ENCODE results near the gene DDAH1.

DDAH1 gene

GRCh38 chr1:85275701-85276214, 189.2 kb downstream of the DDAH1 start:
- peak overlapping the region; percentile 86 for H3K4me3 ChIP-seq (ENCODE audit: extremely low read depth, insufficient read depth, low read length, poor library complexity, severe bottlenecking)
- H3K27ac ChIP-seq (ENCODE audit: low read depth, low read length, severe bottlenecking) = peak overlapping the region; percentile 95
- H3K4me1 ChIP-seq (ENCODE audit: control insufficient read depth, insufficient read depth, low read length, poor library complexity, severe bottlenecking) = peaks cover 4% of the 10 kb centered on the region
- H3K36me3 ChIP-seq (ENCODE audit: control insufficient read depth, insufficient read depth, low read length) = peaks cover 22% of the 10 kb centered on the region
- WGBS, 2 experiments (ENCODE audit: insufficient coverage in 2 of 2) = 0% methylated on average over 8 to 12 of the region's 13 CpGs
- H3K9me3 ChIP-seq (ENCODE audit: control insufficient read depth, low read length) = peaks cover 7% of the 10 kb centered on the region

- Histone ChIP-seq H3K4me3 (ENCODE audit: extremely low read depth, insufficient read depth, low read length, poor library complexity, severe bottlenecking) (peak overlapping the region; percentile 86), H3K9me3 (ENCODE audit: control insufficient read depth, low read length) (peaks cover 6% of the 10 kb centered on the region), H3K27ac (ENCODE audit: low read depth, low read length, severe bottlenecking) (no peak overlapping the region), H3K4me1 (ENCODE audit: control insufficient read depth, insufficient read depth, low read length, poor library complexity, severe bottlenecking) (peaks cover 4% of the 10 kb centered on the region), H3K36me3 (ENCODE audit: control insufficient read depth, insufficient read depth, low read length) (peaks cover 29% of the 10 kb centered on the region)
- no CpG with 5 or more reads among the region's 1 CpG for WGBS, 2 experiments (ENCODE audit: insufficient coverage in 2 of 2)
Observed at GRCh38 chr1:85274969-85275453, 189.9 kb downstream of the DDAH1 start.

GRCh38 chr1:85273397-85273796, 191.6 kb downstream of the DDAH1 start:
- Histone ChIP-seq H3K9me3 (ENCODE audit: control insufficient read depth, low read length) (no peaks in the 10 kb centered on the region), H3K4me1 (ENCODE audit: control insufficient read depth, insufficient read depth, low read length, poor library complexity, severe bottlenecking) (peaks cover 4% of the 10 kb centered on the region), H3K27ac (ENCODE audit: low read depth, low read length, severe bottlenecking) (no peak overlapping the region), H3K36me3 (ENCODE audit: control insufficient read depth, insufficient read depth, low read length) (peaks cover 43% of the 10 kb centered on the region), H3K4me3 (ENCODE audit: extremely low read depth, insufficient read depth, low read length, poor library complexity, severe bottlenecking) (no peak overlapping the region)

GRCh38 chr1:85268801-85269585, 196.0 kb downstream of the DDAH1 start:
- Histone ChIP-seq H3K27ac (ENCODE audit: low read depth, low read length, severe bottlenecking) (no peak overlapping the region), H3K36me3 (ENCODE audit: control insufficient read depth, insufficient read depth, low read length) (peaks cover 77% of the 10 kb centered on the region), H3K9me3 (ENCODE audit: control insufficient read depth, low read length) (no peaks in the 10 kb centered on the region), H3K4me3 (ENCODE audit: extremely low read depth, insufficient read depth, low read length, poor library complexity, severe bottlenecking) (no peak overlapping the region), H3K4me1 (ENCODE audit: control insufficient read depth, insufficient read depth, low read length, poor library complexity, severe bottlenecking) (peaks cover under 1% of the 10 kb centered on the region)
- 90 to 94% methylated on average over 2 to 5 of the region's 5 CpGs for WGBS, 2 experiments (ENCODE audit: insufficient coverage in 2 of 2)
